SK-N-SH treated with all-trans-retinoic acid at 6 μM for 48 hours (cell line): ENCODE results near the gene SP140L.
"Not testable (repeated sequence)": the region's sequence is repeated elsewhere in the genome, so short reads cannot be mapped to it uniquely, and the experiment has no call there.

Experiments
- ATAC-seq: fragments of 200-7000 bp; cut with Tn5 transposase; 3 replicates; pipeline ENCODE4 v1.9.1; 2020; ENCODE audit warnings: mild to moderate bottlenecking, moderate library complexity
- ARNTL ChIP-seq: fragments of 450-650 bp; formaldehyde crosslinking; IDR thresholded peaks from 2 replicates; pipeline ENCODE4 v1.5.0; 2020; ENCODE audit warnings: low read depth, mild to moderate bottlenecking, moderate library complexity, borderline replicate concordance
- BACH2 ChIP-seq: fragments of 250-450 bp; sonication (Bioruptor Pico); IDR thresholded peaks from 2 replicates; pipeline ENCODE4 v1.9.0; 2021; ENCODE audit warnings: mild to moderate bottlenecking, borderline replicate concordance
- CREB5 ChIP-seq: fragments of 250-450 bp; sonication (Bioruptor Pico); IDR thresholded peaks from 2 replicates; pipeline ENCODE4 v1.5.1; 2020; ENCODE audit warnings: low read depth, mild to moderate bottlenecking, moderate library complexity
- ESRRG ChIP-seq: fragments of 250-450 bp; sonication (Bioruptor Pico); IDR thresholded peaks from 2 replicates; pipeline ENCODE4 v1.6.1; 2021; ENCODE audit warnings: mild to moderate bottlenecking
- GLIS3 ChIP-seq: fragments of 250-450 bp; sonication (Bioruptor Pico); IDR thresholded peaks from 2 replicates; pipeline ENCODE4 v1.5.0; 2020; ENCODE audit warnings: mild to moderate bottlenecking, moderate library complexity
- ISL1 ChIP-seq: fragments of 250-450 bp; sonication (Bioruptor Pico); IDR thresholded peaks from 2 replicates; pipeline ENCODE4 v2.1.2; 2022; ENCODE audit warnings: mild to moderate bottlenecking, moderate library complexity
- PATZ1 ChIP-seq: fragments of 250-450 bp; sonication (Bioruptor Pico); IDR thresholded peaks from 2 replicates; pipeline ENCODE4 v1.8.0; 2020; ENCODE audit warnings: mild to moderate bottlenecking, moderate library complexity, borderline replicate concordance
- POU6F1 ChIP-seq: fragments of 250-450 bp; sonication (Bioruptor Pico); IDR thresholded peaks from 2 replicates; pipeline ENCODE4 v1.8.0; 2021; ENCODE audit warnings: low read depth, mild to moderate bottlenecking, moderate library complexity, borderline replicate concordance
- RARB ChIP-seq: fragments of 250-450 bp; sonication (Bioruptor Pico); IDR thresholded peaks from 2 replicates; pipeline ENCODE4 v1.8.0; 2021; ENCODE audit warnings: mild to moderate bottlenecking, moderate library complexity
- SNAI2 ChIP-seq: fragments of 250-450 bp; sonication (Bioruptor Pico); IDR thresholded peaks from 2 replicates; pipeline ENCODE4 v1.5.0; 2020; ENCODE audit warnings: mild to moderate bottlenecking, moderate library complexity
- TCF4 ChIP-seq: fragments of 250-450 bp; sonication (Bioruptor Pico); IDR thresholded peaks from 2 replicates; pipeline ENCODE4 v1.8.0; 2021; ENCODE audit warnings: mild to moderate bottlenecking, moderate library complexity, borderline replicate concordance
- TSHZ2 ChIP-seq: fragments of 250-450 bp; sonication (Bioruptor Pico); IDR thresholded peaks from 2 replicates; pipeline ENCODE4 v1.5.0; 2020; ENCODE audit warnings: mild to moderate bottlenecking, moderate library complexity
- ZC3H10 ChIP-seq: fragments of 250-450 bp; sonication (Bioruptor Pico); IDR thresholded peaks from 2 replicates; pipeline ENCODE4 v1.5.1; 2021; ENCODE audit warnings: mild to moderate bottlenecking, moderate library complexity
- ZFP3 ChIP-seq: fragments of 250-450 bp; sonication (Bioruptor Pico); IDR thresholded peaks from 2 replicates; pipeline ENCODE4 v1.5.0; 2020; ENCODE audit warnings: mild to moderate bottlenecking, moderate library complexity
- ZFP30 ChIP-seq: fragments of 450-650 bp; formaldehyde crosslinking; IDR thresholded peaks from 2 replicates; pipeline ENCODE4 v1.5.0; 2022; ENCODE audit warnings: mild to moderate bottlenecking, moderate library complexity
- ZNF565 ChIP-seq: fragments of 450-650 bp; formaldehyde crosslinking; conservative IDR thresholded peaks from 2 replicates; pipeline ENCODE4 v1.5.0; 2020; ENCODE audit warnings: low read depth, mild to moderate bottlenecking, moderate library complexity
- ZNF70 ChIP-seq: fragments of 450-650 bp; formaldehyde crosslinking; IDR thresholded peaks from 2 replicates; pipeline ENCODE4 v1.5.0; 2020; ENCODE audit warnings: mild to moderate bottlenecking, moderate library complexity
- ZNF8 ChIP-seq: fragments of 450-650 bp; formaldehyde crosslinking; IDR thresholded peaks from 2 replicates; pipeline ENCODE4 v1.5.0; 2020; ENCODE audit warnings: mild to moderate bottlenecking, moderate library complexity

Gene SP140L

GRCh38 chr2:230335461-230335863 is 8.5 kb downstream of the SP140L start:
- 0 out of 3 replicates have a peak, but pooled peaks have one; percentile 23 for ATAC-seq
- TF ChIP-seq BACH2 (CRISPR knock-in tag) = no peak
- TF ChIP-seq, all 23 proteins: peak for 0

- TF ChIP-seq ZNF565 (CRISPR knock-in tag) = no peak
- no peak for TF ChIP-seq ZFP30 (CRISPR knock-in tag)
- no peak for TF ChIP-seq CREB5 (CRISPR knock-in tag)
- TF ChIP-seq ZFP3 (CRISPR knock-in tag) = no peak
- ATAC-seq = no peak
Observed at GRCh38 chr2:230335864-230336506, 9.0 kb downstream of the SP140L start.

GRCh38 chr2:230341936-230342528 is 15.0 kb downstream of the SP140L start:
- not testable (repeated sequence) for ATAC-seq

GRCh38 chr2:230343041-230343624 is 16.1 kb downstream of the SP140L start:
- ATAC-seq = not testable (repeated sequence)

GRCh38 chr2:230343747-230344146 is 16.8 kb downstream of the SP140L start:
- no peak for TF ChIP-seq RARB
- TF ChIP-seq ISL1 = no peak
- TF ChIP-seq SNAI2 = no peak
- TF ChIP-seq ESRRG (CRISPR knock-in tag) = no peak
- no peak for ATAC-seq

GRCh38 chr2:230346465-230346864 is 19.5 kb downstream of the SP140L start:
- no peak for TF ChIP-seq GLIS3
- no peak for TF ChIP-seq ZNF70 (CRISPR knock-in tag)
- TF ChIP-seq ZFP30 (CRISPR knock-in tag) = no peak
- TF ChIP-seq TCF4 (CRISPR knock-in tag) = no peak
- TF ChIP-seq BACH2 (CRISPR knock-in tag) = no peak
- no peak for TF ChIP-seq SNAI2
- TF ChIP-seq ZNF8 = no peak
- TF ChIP-seq TSHZ2 = no peak
- TF ChIP-seq ZNF565 (CRISPR knock-in tag) = no peak
- TF ChIP-seq POU6F1 = no peak
- no peak for TF ChIP-seq ZC3H10 (CRISPR knock-in tag)
- no peak for TF ChIP-seq CREB5 (CRISPR knock-in tag)
- no peak for TF ChIP-seq PATZ1 (CRISPR knock-in tag)
- TF ChIP-seq ARNTL (CRISPR knock-in tag) = no peak
- no peak for ATAC-seq
